ENCODE results near the gene FGGY. TPM values are rescaled to one million over a fixed set of nuclear protein-coding genes. Genes with fewer than 3 reads are reported as not detected.

The FGGY gene
- total RNA-seq, 2 donors from 2014 or later, result 16.0 to 21.8 TPM

GRCh38 chr1:59516881-59517280, 220.0 kb downstream of the FGGY start:
- Histone ChIP-seq H3K4me1 (peaks cover 0 to 22% of the 10 kb centered on the region in 2 donors), H3K9me3 (no peaks in the 10 kb centered on the region), H3K27ac (peak overlapping the region in 1 of 2 donors; percentile 28), H3K36me3 (no peaks in the 10 kb centered on the region), H3K27me3 (no peaks in the 10 kb centered on the region), H3K4me3 (no peak overlapping the region)
- DNase-seq (ENCODE audit: low spot score), result no peak
- TF ChIP-seq, protein P1, sequence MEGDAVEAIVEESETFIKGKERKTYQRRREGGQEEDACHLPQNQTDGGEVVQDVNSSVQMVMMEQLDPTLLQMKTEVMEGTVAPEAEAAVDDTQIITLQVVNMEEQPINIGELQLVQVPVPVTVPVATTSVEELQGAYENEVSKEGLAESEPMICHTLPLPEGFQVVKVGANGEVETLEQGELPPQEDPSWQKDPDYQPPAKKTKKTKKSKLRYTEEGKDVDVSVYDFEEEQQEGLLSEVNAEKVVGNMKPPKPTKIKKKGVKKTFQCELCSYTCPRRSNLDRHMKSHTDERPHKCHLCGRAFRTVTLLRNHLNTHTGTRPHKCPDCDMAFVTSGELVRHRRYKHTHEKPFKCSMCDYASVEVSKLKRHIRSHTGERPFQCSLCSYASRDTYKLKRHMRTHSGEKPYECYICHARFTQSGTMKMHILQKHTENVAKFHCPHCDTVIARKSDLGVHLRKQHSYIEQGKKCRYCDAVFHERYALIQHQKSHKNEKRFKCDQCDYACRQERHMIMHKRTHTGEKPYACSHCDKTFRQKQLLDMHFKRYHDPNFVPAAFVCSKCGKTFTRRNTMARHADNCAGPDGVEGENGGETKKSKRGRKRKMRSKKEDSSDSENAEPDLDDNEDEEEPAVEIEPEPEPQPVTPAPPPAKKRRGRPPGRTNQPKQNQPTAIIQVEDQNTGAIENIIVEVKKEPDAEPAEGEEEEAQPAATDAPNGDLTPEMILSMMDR (IDR thresholded peaks at IDR 0.05), result no peak

GRCh38 chr1:59520194-59520593, 223.3 kb downstream of the FGGY start:
- DNase-seq (ENCODE audit: low spot score), result no peak
- peak overlapping the region in 1 of 2 donors; percentile 71 for H3K27ac ChIP-seq
- H3K9me3 ChIP-seq, result no peaks in the 10 kb centered on the region
- H3K36me3 ChIP-seq, result no peaks in the 10 kb centered on the region
- TF ChIP-seq, protein P1 (IDR thresholded peaks at IDR 0.05), result no peak
- H3K27me3 ChIP-seq, result no peaks in the 10 kb centered on the region
- no peak overlapping the region for H3K4me3 ChIP-seq
- H3K4me1 ChIP-seq, result peaks cover 0 to 22% of the 10 kb centered on the region in 2 donors

GRCh38 chr1:59520827-59521418, 224.0 kb downstream of the FGGY start:
- Histone ChIP-seq H3K27ac (peak overlapping the region; percentile 64 to 71), H3K4me1 (peaks cover 0 to 22% of the 10 kb centered on the region in 2 donors), H3K9me3 (no peaks in the 10 kb centered on the region), H3K4me3 (no peak overlapping the region), H3K27me3 (no peaks in the 10 kb centered on the region), H3K36me3 (no peaks in the 10 kb centered on the region)
- DNase-seq (ENCODE audit: low spot score), result no peak
- TF ChIP-seq, protein P1 (IDR thresholded peaks at IDR 0.05), result no peak

GRCh38 chr1:59521456-59521855, 224.6 kb downstream of the FGGY start:
- no peaks in the 10 kb centered on the region for H3K36me3 ChIP-seq
- H3K27me3 ChIP-seq, result no peaks in the 10 kb centered on the region
- DNase-seq (ENCODE audit: low spot score), result no peak
- H3K4me3 ChIP-seq, result no peak overlapping the region
- H3K9me3 ChIP-seq, result no peaks in the 10 kb centered on the region
- peaks cover 0 to 22% of the 10 kb centered on the region in 2 donors for H3K4me1 ChIP-seq
- TF ChIP-seq, protein P1 (IDR thresholded peaks at IDR 0.05), result no peak
- H3K27ac ChIP-seq, result peak overlapping the region; percentile 64 to 71

DNA sequence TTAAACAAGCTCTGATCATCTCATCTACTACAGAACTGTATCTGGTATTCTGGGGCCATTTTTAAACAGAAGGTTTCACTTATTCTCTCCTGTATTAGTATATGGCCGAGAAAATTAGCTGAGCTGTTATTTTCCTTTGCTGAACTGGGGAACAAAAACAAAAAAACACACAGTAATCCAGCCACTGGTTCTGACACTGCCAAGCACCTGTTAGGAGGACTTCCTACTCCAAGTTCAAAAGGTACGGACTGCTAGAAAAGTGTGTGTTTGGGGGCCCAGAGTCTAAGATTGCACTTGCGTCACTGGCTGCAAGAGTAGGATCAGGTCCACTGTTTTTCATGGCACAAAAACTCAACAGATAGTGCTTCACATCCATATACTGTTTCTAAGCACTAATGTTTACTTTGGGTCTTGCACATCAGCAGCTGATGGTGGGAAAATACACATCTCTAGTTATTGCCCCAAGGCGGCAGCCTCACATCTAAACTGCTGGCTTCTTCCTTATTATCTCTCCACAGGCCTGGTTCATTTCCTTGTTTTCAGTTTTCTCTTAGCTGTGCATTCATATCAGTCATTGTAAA, 226.1 kb downstream of the FGGY start:
- no peak for DNase-seq (ENCODE audit: low spot score)
- Histone ChIP-seq H3K36me3 (no peaks in the 10 kb centered on the region), H3K4me1 (peaks cover 0 to 22% of the 10 kb centered on the region in 2 donors), H3K27me3 (no peaks in the 10 kb centered on the region), H3K27ac (no peak overlapping the region), H3K9me3 (no peaks in the 10 kb centered on the region), H3K4me3 (no peak overlapping the region)
- TF ChIP-seq, protein P1 (IDR thresholded peaks at IDR 0.05), result no peak
